CD4-positive, CD25-positive, alpha-beta regulatory T cell (primary cell): ENCODE measurements around the gene PTGER2. TPM values are rescaled to one million over a fixed set of nuclear protein-coding genes. Genes with fewer than 3 reads are reported as not detected.

Source experiments
- ATAC-seq, 2 donors: fragments of 150-1000 bp; cut with Tn5 transposase; one replicate each; pipeline ENCODE4 v1.10.0; 2021; ENCODE audit warnings: low read depth in 2 of 2, moderate number of reproducible peaks in 2 of 2, moderate library complexity in 1 of 2
- DNase-seq, 3 donors: peaks; one replicate each; pipeline versions ENCODE4 v3.0.0 to v3.0.0-alpha.2; 2012 to 2022; ENCODE audit warnings: mixed read lengths in 1 of 3
- H3K27ac ChIP-seq: one replicate; pipeline ENCODE4 v1.7.0; 2013; ENCODE audit warnings: mild to moderate bottlenecking, low read length; ENCODE audit not compliant: insufficient read depth, poor library complexity, severe bottlenecking
- H3K27me3 ChIP-seq: one replicate; pipeline ENCODE4 v1.7.0; 2013; ENCODE audit warnings: low read length; ENCODE audit not compliant: control insufficient read depth, insufficient read depth
- H3K36me3 ChIP-seq: one replicate; pipeline ENCODE4 v1.7.0; 2013; ENCODE audit warnings: mild to moderate bottlenecking, low read length, moderate library complexity; ENCODE audit not compliant: control insufficient read depth, insufficient read depth
- H3K4me1 ChIP-seq: 2 replicates; pipeline ENCODE4 v1.7.0; 2013; ENCODE audit warnings: mild to moderate bottlenecking, low read length; ENCODE audit not compliant: insufficient read depth, control insufficient read depth, poor library complexity, severe bottlenecking
- H3K4me3 ChIP-seq: one replicate; pipeline ENCODE4 v1.7.0; 2013; ENCODE audit warnings: low read depth, mild to moderate bottlenecking, low read length, moderate library complexity
- H3K9me3 ChIP-seq, 2 experiments: 1 replicate in 1 of 2; 2 replicates in 1 of 2; pipeline ENCODE4 v1.7.0; 2013; ENCODE audit warnings: low read length in 2 of 2, mild to moderate bottlenecking in 1 of 2, moderate library complexity in 1 of 2; ENCODE audit not compliant: control insufficient read depth in 2 of 2
- H3K27ac Mint-ChIP-seq, 3 donors: one replicate each; pipeline ENCODE4 v1.8.0; 2020 to 2022; ENCODE audit warnings: mild to moderate bottlenecking in 3 of 3, mixed read lengths in 3 of 3, moderate library complexity in 2 of 3
- H3K27me3 Mint-ChIP-seq: one replicate; pipeline ENCODE4 v1.8.0; 2022; ENCODE audit warnings: mild to moderate bottlenecking, mixed read lengths
- H3K36me3 Mint-ChIP-seq: one replicate; pipeline ENCODE4 v1.8.0; 2020; ENCODE audit warnings: mixed read lengths
- H3K4me1 Mint-ChIP-seq, 4 donors: one replicate each; pipeline ENCODE4 v1.8.0; 2020 to 2022; ENCODE audit warnings: mixed read lengths in 4 of 4, mild to moderate bottlenecking in 1 of 4
- H3K4me3 Mint-ChIP-seq, 4 donors: one replicate each; pipeline ENCODE4 v1.8.0; 2020 to 2022; ENCODE audit warnings: mild to moderate bottlenecking in 4 of 4, mixed read lengths in 4 of 4, moderate library complexity in 3 of 4
- H3K9me3 Mint-ChIP-seq, 7 donors: one replicate each; pipeline ENCODE4 v1.8.0; 2020 to 2022; ENCODE audit warnings: mixed read lengths in 7 of 7, mild to moderate bottlenecking in 3 of 7, moderate library complexity in 2 of 7
- polyA plus RNA-seq, 4 donors: library from polyadenylated mRNA; unstranded; fragments of 300-500 nt; fragmentation: Illumina TruSeq; gene quantifications; one replicate each; pipeline ENCODE4 v1.2.3, GENCODE V29; 2021
- total RNA-seq: library from RNA; stranded (reverse); gene quantifications from one replicate; pipeline ENCODE4 v1.2.3, GENCODE V29; 2022

Gene PTGER2
- total and polyA plus RNA-seq, 5 donors from 2014 or later = 23.1 to 138 (median 78.5) TPM

GRCh38 chr14:52363041-52363704 is 49.1 kb downstream of the PTGER2 start:
- Mint-ChIP-seq H3K36me3 (no peaks in the 10 kb centered on the region), H3K9me3 (peaks cover 0 to 2% (median 0%) of the 10 kb centered on the region in 7 donors)
- no peaks in the 10 kb centered on the region for H3K4me1 ChIP-seq

GRCh38 chr14:52363961-52364360 is 49.8 kb downstream of the PTGER2 start:
- peak overlapping the region in 1 of 3 donors; percentile 22 for H3K27ac Mint-ChIP-seq
- no peak for ATAC-seq

More at GRCh38 chr14:52363041-52363704, 49.1 kb downstream of the PTGER2 start:
- Histone ChIP-seq H3K27ac (no peak overlapping the region), H3K4me3 (no peak overlapping the region), H3K9me3 (no peaks in the 10 kb centered on the region), H3K36me3 (no peaks in the 10 kb centered on the region), H3K27me3 (no peaks in the 10 kb centered on the region)
- no peak overlapping the region for H3K4me3 Mint-ChIP-seq
- peaks cover 0 to 17% (median 6%) of the 10 kb centered on the region in 4 donors for H3K4me1 Mint-ChIP-seq
- no peak for DNase-seq
- H3K27me3 Mint-ChIP-seq = peaks cover 4% of the 10 kb centered on the region
- ATAC-seq = no peak
- H3K27ac Mint-ChIP-seq = no peak overlapping the region

GRCh38 chr14:52365071-52365470 is 51.0 kb downstream of the PTGER2 start:
- Mint-ChIP-seq H3K27ac (peak overlapping the region in 1 of 3 donors; percentile 22), H3K4me3 (no peak overlapping the region), H3K27me3 (peaks cover 4% of the 10 kb centered on the region), H3K9me3 (peaks cover 0 to 2% (median 0%) of the 10 kb centered on the region in 7 donors), H3K36me3 (no peaks in the 10 kb centered on the region), H3K4me1 (peaks cover 0 to 10% (median 5%) of the 10 kb centered on the region in 4 donors)
- no peak for DNase-seq
- H3K27me3 ChIP-seq = no peaks in the 10 kb centered on the region
- H3K36me3 ChIP-seq = no peaks in the 10 kb centered on the region
- no peak for ATAC-seq
- no peaks in the 10 kb centered on the region for H3K4me1 ChIP-seq
- no peak overlapping the region for H3K4me3 ChIP-seq
- no peaks in the 10 kb centered on the region for H3K9me3 ChIP-seq
- no peak overlapping the region for H3K27ac ChIP-seq

More at GRCh38 chr14:52363961-52364360, 49.8 kb downstream of the PTGER2 start:
- no peak overlapping the region for H3K4me3 ChIP-seq
- Mint-ChIP-seq H3K9me3 (peaks cover 0 to 2% (median 0%) of the 10 kb centered on the region in 7 donors), H3K36me3 (no peaks in the 10 kb centered on the region), H3K4me1 (peaks cover 0 to 17% (median 6%) of the 10 kb centered on the region in 4 donors), H3K27me3 (peaks cover 4% of the 10 kb centered on the region), H3K4me3 (no peak overlapping the region)
- H3K4me1 ChIP-seq = no peaks in the 10 kb centered on the region
- H3K27ac ChIP-seq = no peak overlapping the region
- no peaks in the 10 kb centered on the region for H3K36me3 ChIP-seq
- no peaks in the 10 kb centered on the region for H3K27me3 ChIP-seq
- H3K9me3 ChIP-seq = no peaks in the 10 kb centered on the region
- DNase-seq = no peak

- Histone ChIP-seq H3K4me1 (no peaks in the 10 kb centered on the region), H3K36me3 (no peaks in the 10 kb centered on the region), H3K27ac (no peak overlapping the region), H3K27me3 (no peaks in the 10 kb centered on the region), H3K4me3 (no peak overlapping the region), H3K9me3 (no peaks in the 10 kb centered on the region)
- ATAC-seq (no peak), DNase-seq (no peak)
- H3K36me3 Mint-ChIP-seq = no peaks in the 10 kb centered on the region
- H3K27me3 Mint-ChIP-seq = peaks cover 4% of the 10 kb centered on the region
- no peak overlapping the region for H3K27ac Mint-ChIP-seq
- H3K4me3 Mint-ChIP-seq = no peak overlapping the region
- peaks cover 0 to 6% (median 1%) of the 10 kb centered on the region in 4 donors for H3K4me1 Mint-ChIP-seq
- H3K9me3 Mint-ChIP-seq = peaks cover 0 to 2% (median 0%) of the 10 kb centered on the region in 7 donors
These were observed 52.7 kb downstream of the PTGER2 start for GRCh38 chr14:52366796-52367315.

GRCh38 chr14:52369305-52369801 is 55.2 kb downstream of the PTGER2 start:
- no peak overlapping the region for H3K4me3 ChIP-seq
- no peak overlapping the region for H3K27ac Mint-ChIP-seq
- no peak overlapping the region for H3K4me3 Mint-ChIP-seq

GRCh38 chr14:52370406-52370935 is 56.4 kb downstream of the PTGER2 start:
- peaks cover 0 to 6% (median 2%) of the 10 kb centered on the region in 4 donors for H3K4me1 Mint-ChIP-seq
- peaks cover 1% of the 10 kb centered on the region for H3K36me3 Mint-ChIP-seq

More at GRCh38 chr14:52369305-52369801, 55.2 kb downstream of the PTGER2 start:
- Mint-ChIP-seq H3K27me3 (no peaks in the 10 kb centered on the region), H3K36me3 (no peaks in the 10 kb centered on the region), H3K4me1 (peaks cover 0 to 6% (median 2%) of the 10 kb centered on the region in 4 donors), H3K9me3 (peaks cover 0 to 9% (median 1%) of the 10 kb centered on the region in 7 donors)
- no peaks in the 10 kb centered on the region for H3K9me3 ChIP-seq
- no peaks in the 10 kb centered on the region for H3K36me3 ChIP-seq
- H3K4me1 ChIP-seq = no peaks in the 10 kb centered on the region
- DNase-seq (no peak), ATAC-seq (no peak)
- H3K27me3 ChIP-seq = no peaks in the 10 kb centered on the region
- H3K27ac ChIP-seq = no peak overlapping the region

GRCh38 chr14:52377940-52378339 is 63.8 kb downstream of the PTGER2 start:
- ATAC-seq (no peak), DNase-seq (no peak)
- Mint-ChIP-seq H3K27me3 (peaks cover 5% of the 10 kb centered on the region), H3K27ac (peak overlapping the region in 1 of 3 donors; percentile 53), H3K9me3 (peaks cover 3 to 15% (median 6%) of the 10 kb centered on the region in 7 donors), H3K4me1 (peaks cover 0 to 10% (median 6%) of the 10 kb centered on the region in 4 donors), H3K4me3 (no peak overlapping the region), H3K36me3 (peaks cover 8% of the 10 kb centered on the region)
- H3K36me3 ChIP-seq = no peaks in the 10 kb centered on the region
- no peaks in the 10 kb centered on the region for H3K27me3 ChIP-seq
- no peak overlapping the region for H3K27ac ChIP-seq
- H3K9me3 ChIP-seq = no peaks in the 10 kb centered on the region
- H3K4me1 ChIP-seq = peaks cover 4% of the 10 kb centered on the region
- H3K4me3 ChIP-seq = no peak overlapping the region

More at GRCh38 chr14:52370406-52370935, 56.4 kb downstream of the PTGER2 start:
- no peak for ATAC-seq
- no peak for DNase-seq
- no peak overlapping the region for H3K27ac ChIP-seq
- Mint-ChIP-seq H3K27ac (no peak overlapping the region), H3K27me3 (no peaks in the 10 kb centered on the region), H3K9me3 (peaks cover 0 to 13% (median 2%) of the 10 kb centered on the region in 7 donors), H3K4me3 (no peak overlapping the region)
- no peaks in the 10 kb centered on the region for H3K27me3 ChIP-seq
- H3K36me3 ChIP-seq = no peaks in the 10 kb centered on the region
- H3K4me3 ChIP-seq = no peak overlapping the region
- no peaks in the 10 kb centered on the region for H3K4me1 ChIP-seq
- H3K9me3 ChIP-seq = no peaks in the 10 kb centered on the region
